SK-N-SH (cell line): ENCODE measurements around the gene CEP57. TPM values are rescaled to one million over a fixed set of nuclear protein-coding genes. Genes with fewer than 3 reads are reported as not detected.
A peak's percentile ranks its signal among the peaks of the same experiment; 100 is the strongest.

ENCODE experiments used
- CTCF ChIA-PET: fragments of 300-600, 350-600 bp; formaldehyde crosslinking; extraction: SDS; loops from one replicate; lab custom pipeline; 2021; lab: Yijun Ruan, JAX
- POLR2A ChIA-PET: fragments of 350-600 bp; sonication (Branson Sonifier 250); formaldehyde crosslinking; extraction: SDS; loops from one replicate; lab custom pipeline; 2020; ENCODE audit warnings: antibody characterized with exemption, inconsistent platforms; lab: Yijun Ruan, JAX
- DNase-seq: peaks from one replicate; pipeline ENCODE4 v3.0.0; 2012
- H2AFZ ChIP-seq: fragments of 200-600 bp; sonication (generic); 2 replicates; pipeline ENCODE4 v1.8.1; 2016; ENCODE audit warnings: antibody characterized with exemption, mild to moderate bottlenecking, low read depth
- H3F3A ChIP-seq: fragments of 200-600 bp; sonication (generic); replicated peaks from 2 replicates; pipeline ENCODE3; 2016; ENCODE audit warnings: antibody characterized with exemption, mild to moderate bottlenecking; ENCODE audit not compliant: insufficient read depth
- H3K27ac ChIP-seq, 2 experiments: fragments of 200-500 bp in 1 of 2; fragments of 200-600 bp in 1 of 2; sonication (Bioruptor generic) in 1 of 2; sonication (generic), shearing (Covaris generic) in 1 of 2; 2 replicates each; pipeline versions ENCODE4 v1.5.1 to v1.6.1; 2014 to 2016; ENCODE audit warnings: low read depth in 2 of 2, inconsistent platforms in 1 of 2, low read length in 1 of 2, mild to moderate bottlenecking in 1 of 2, mixed read lengths in 1 of 2
- H3K27me3 ChIP-seq: fragments of 200-600 bp; sonication (generic), shearing (Covaris generic); 2 replicates; pipeline ENCODE4 v1.6.1; 2016; ENCODE audit warnings: mixed run types; ENCODE audit not compliant: insufficient read depth
- H3K36me3 ChIP-seq, 2 experiments: fragments of 200-500 bp in 1 of 2; fragments of 200-600 bp in 1 of 2; sonication (Bioruptor generic) in 1 of 2; sonication (generic) in 1 of 2; replicated peaks in 1 of 2; 2 replicates each; pipeline versions ENCODE3 to v1.5.1; 2014 to 2016; ENCODE audit warnings: low read length in 1 of 2, mild to moderate bottlenecking in 1 of 2; ENCODE audit not compliant: insufficient read depth in 2 of 2, control insufficient read depth in 1 of 2
- H3K4me1 ChIP-seq, 2 experiments: fragments of 200-500 bp in 1 of 2; fragments of 200-600 bp in 1 of 2; sonication (Bioruptor generic) in 1 of 2; sonication (generic), shearing (Covaris generic) in 1 of 2; 2 replicates each; pipeline versions ENCODE4 v1.5.1 to v1.6.1; 2014 to 2016; ENCODE audit warnings: low read depth in 1 of 2, low read length in 1 of 2, mixed run types in 1 of 2; ENCODE audit not compliant: insufficient read depth in 2 of 2, control insufficient read depth in 1 of 2
- H3K4me2 ChIP-seq: fragments of 200-600 bp; sonication (generic), shearing (Covaris generic); 2 replicates; pipeline ENCODE4 v1.6.1; 2017; ENCODE audit warnings: mixed run types
- H3K4me3 ChIP-seq, 2 experiments: fragments of 200-500 bp in 1 of 2; fragments of 200-600 bp in 1 of 2; sonication (Bioruptor generic) in 1 of 2; sonication (generic), shearing (Covaris generic) in 1 of 2; 2 replicates each; pipeline versions ENCODE4 v1.5.1 to v1.8.1; 2014 to 2016; ENCODE audit warnings: low read depth in 2 of 2, inconsistent platforms in 1 of 2, low read length in 1 of 2, mild to moderate bottlenecking in 1 of 2, mixed read lengths in 1 of 2, moderate library complexity in 1 of 2
- H3K79me2 ChIP-seq: fragments of 200-600 bp; sonication (generic); 2 replicates; pipeline ENCODE4 v1.8.1; 2017; ENCODE audit warnings: mild to moderate bottlenecking; ENCODE audit not compliant: insufficient read depth
- H3K9ac ChIP-seq: fragments of 200-600 bp; sonication (generic); 2 replicates; pipeline ENCODE4 v1.6.1; 2017; ENCODE audit warnings: mixed run types
- H3K9me2 ChIP-seq: fragments of 200-600 bp; sonication (generic); 2 replicates; pipeline ENCODE4 v1.6.1; 2017; ENCODE audit warnings: mixed run types
- H3K9me3 ChIP-seq: fragments of 200-600 bp; sonication (generic); 2 replicates; pipeline ENCODE4 v1.6.1; 2017; ENCODE audit warnings: mixed run types, mild to moderate bottlenecking, moderate library complexity
- H4K20me1 ChIP-seq: fragments of 200-600 bp; sonication (generic); 2 replicates; pipeline ENCODE4 v1.6.1; 2017; ENCODE audit warnings: mild to moderate bottlenecking, mixed run types; ENCODE audit not compliant: insufficient read depth
- CHD2 ChIP-seq: fragments of 150-350 bp; IDR thresholded peaks from 2 replicates; pipeline ENCODE4 v1.6.1; 2018; ENCODE audit warnings: low read length; ENCODE audit not compliant: partially characterized antibody
- ELF1 ChIP-seq: IDR thresholded peaks from 2 replicates; pipeline ENCODE4 v1.4.0; 2012
- FOSL2 ChIP-seq: IDR thresholded peaks from 2 replicates; pipeline ENCODE4 v1.4.0; 2012; ENCODE audit warnings: low read depth, mild to moderate bottlenecking, moderate library complexity, borderline replicate concordance
- FOXJ3 ChIP-seq: sonication (generic); formaldehyde crosslinking; IDR thresholded peaks from 2 replicates; pipeline ENCODE4 v1.5.1; 2020; ENCODE audit warnings: mild to moderate bottlenecking, missing genetic modification reagents
- GABPA ChIP-seq: IDR thresholded peaks from 2 replicates; pipeline ENCODE4 v1.4.0; 2012; ENCODE audit warnings: low read depth, mild to moderate bottlenecking
- GATA2 ChIP-seq: sonication (generic); formaldehyde crosslinking; IDR thresholded peaks from 2 replicates; pipeline ENCODE4 v1.5.0; 2020; ENCODE audit warnings: mild to moderate bottlenecking, missing genetic modification reagents
- MEF2A ChIP-seq: IDR thresholded peaks from 2 replicates; pipeline ENCODE4 v1.4.0; 2012; ENCODE audit warnings: low read depth, borderline replicate concordance
- MXI1 ChIP-seq: IDR thresholded peaks from 2 replicates; pipeline ENCODE4 v1.6.1; 2012; ENCODE audit warnings: mild to moderate bottlenecking, low read depth, low read length, improper control_type of control experiment
- NFIC ChIP-seq: IDR thresholded peaks from 2 replicates; pipeline ENCODE4 v1.4.0; 2012; ENCODE audit warnings: borderline replicate concordance
- POLR2AphosphoS5 ChIP-seq: IDR thresholded peaks from 2 replicates; pipeline ENCODE4 v1.6.1; 2012; ENCODE audit warnings: low read depth, low read length
- RAD21 ChIP-seq: IDR thresholded peaks from 2 replicates; pipeline ENCODE4 v1.6.1; 2012; ENCODE audit warnings: mild to moderate bottlenecking, low read length
- RCOR1 ChIP-seq: fragments of 150-350 bp; IDR thresholded peaks from 2 replicates; pipeline ENCODE4 v1.6.1; 2017; ENCODE audit warnings: antibody characterized with exemption, low read length
- SMC3 ChIP-seq: IDR thresholded peaks from 2 replicates; pipeline ENCODE4 v1.6.1; 2012; ENCODE audit warnings: low read depth, low read length, improper control_type of control experiment
- TCF12 ChIP-seq: IDR thresholded peaks from 2 replicates; pipeline ENCODE4 v1.4.0; 2012
- TEAD4 ChIP-seq: IDR thresholded peaks from 2 replicates; pipeline ENCODE4 v1.4.0; 2012; ENCODE audit warnings: mild to moderate bottlenecking, borderline replicate concordance; ENCODE audit not compliant: insufficient read depth
- YY1 ChIP-seq: IDR thresholded peaks from 2 replicates; pipeline ENCODE4 v1.4.0; 2012; ENCODE audit warnings: low read depth, mild to moderate bottlenecking
- WGBS: methylation state at CpG from one replicate; pipeline ENCODE4 v1.1.6; 2017; ENCODE audit warnings: low lambda C conversion rate; 5-methylcytosine and 5-hydroxymethylcytosine counted together
- polyA plus RNA-seq, 3 experiments: library from polyadenylated mRNA; depleted of rRNA; stranded (reverse); fragments of >200 nt; gene quantifications; 2 replicates each; pipeline ENCODE4 v1.2.3, GENCODE V29; 2012
- TF ChIP-seq, protein P1 (sequence below): IDR thresholded peaks from 2 replicates; pipeline ENCODE4 v1.4.0; 2012; ENCODE audit warnings: low read depth, borderline replicate concordance
- TF ChIP-seq, protein P2 (sequence below): fragments of 200-600 bp; sonication (generic); IDR thresholded peaks from 2 replicates; pipeline ENCODE4 v1.6.1; 2017; ENCODE audit warnings: antibody characterized with exemption, mild to moderate bottlenecking, moderate library complexity
- TF ChIP-seq, protein P3 (sequence below): IDR thresholded peaks from 2 replicates; pipeline ENCODE4 v1.4.0; 2012; ENCODE audit warnings: low read depth, borderline replicate concordance
- TF ChIP-seq, protein P4 (sequence below): fragments of 150-350 bp; IDR thresholded peaks from 2 replicates; pipeline ENCODE4 v1.6.1; 2016; ENCODE audit warnings: mild to moderate bottlenecking, low read depth, low read length
- TF ChIP-seq, protein P5 (sequence below): IDR thresholded peaks from 2 replicates; pipeline ENCODE4; 2012
- TF ChIP-seq, protein P6 (sequence below): fragments of 150-350 bp; IDR thresholded peaks from 2 replicates; pipeline ENCODE4 v1.6.1; 2017; ENCODE audit warnings: antibody characterized with exemption, low read length, low read depth, borderline replicate concordance

Gene CEP57
- polyA plus RNA-seq, 1 of the 3 experiments (the other 2 are of a cell fraction) = 12.2 TPM

DNA sequence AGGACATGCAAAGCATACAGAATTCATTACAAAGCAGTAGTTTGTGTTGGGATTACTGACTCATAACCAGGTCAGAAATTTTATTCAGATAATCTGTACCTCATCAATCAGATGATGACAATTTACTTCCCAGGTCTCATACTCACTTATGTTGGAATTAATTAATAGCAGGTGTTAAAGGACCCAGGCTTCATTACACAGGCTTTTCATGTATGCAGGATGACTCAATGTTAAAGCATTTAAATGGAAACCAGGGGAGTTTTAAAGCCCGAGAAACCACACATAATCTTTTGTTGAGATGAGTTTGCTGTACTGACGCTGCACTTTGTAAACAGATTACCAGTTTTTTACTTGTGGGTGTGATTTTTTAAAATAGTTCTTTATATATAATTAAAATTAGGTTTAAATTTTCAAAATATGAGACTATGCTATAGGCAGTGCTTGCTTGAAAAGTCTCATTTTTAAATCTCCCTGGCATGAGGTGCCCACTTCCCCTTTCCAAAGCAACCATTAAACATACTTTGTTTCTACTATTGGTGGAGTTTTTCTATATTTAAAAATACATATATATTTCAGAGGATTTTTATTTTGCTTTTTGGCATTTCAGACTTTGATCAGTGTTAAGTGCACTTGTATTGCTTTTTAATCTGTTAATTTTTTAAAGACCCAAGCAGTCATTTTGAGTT is 41.0 kb downstream of the CEP57 start:
- H3K79me2 ChIP-seq = no peaks in the 10 kb centered on the region
- H3K9me2 ChIP-seq = no peaks in the 10 kb centered on the region
- peaks cover 69 to 78% of the 10 kb centered on the region in 2 experiments for H3K36me3 ChIP-seq
- peaks cover 37% of the 10 kb centered on the region for H3F3A ChIP-seq
- no peak overlapping the region for H3K4me3 ChIP-seq
- peak overlapping the region; percentile 3; the same call in 1 of the 2 replicates for H3K9ac ChIP-seq
- ChIA-PET CTCF (interaction anchor here (0.6 kb wide), 1 partner anchor 1297 kb away, joined by 3 read pairs; no protein-coding TSS in a partner anchor), POLR2A (interaction anchor here (0.6 kb wide), 1 partner anchor 42 kb away, joined by 3 read pairs; the partner anchor contains the start of gene FAM76B)
- peaks cover 2 to 8% of the 10 kb centered on the region in 2 experiments; a peak in 3 of 4 replicates for H3K4me1 ChIP-seq
- WGBS = 3% methylated on average over 2 of the region's 2 CpGs
- H3K27ac ChIP-seq = peak overlapping the region; percentile 82 to 89; a peak in 3 of 4 replicates
- no peak overlapping the region for H2AFZ ChIP-seq
- DNase-seq = no peak
- no peak overlapping the region for H3K4me2 ChIP-seq
- H3K9me3 ChIP-seq = no peaks in the 10 kb centered on the region
- H3K27me3 ChIP-seq = no peaks in the 10 kb centered on the region
- H4K20me1 ChIP-seq = no peaks in the 10 kb centered on the region
- TF ChIP-seq RCOR1 = no peak
- TF ChIP-seq, protein P1, sequence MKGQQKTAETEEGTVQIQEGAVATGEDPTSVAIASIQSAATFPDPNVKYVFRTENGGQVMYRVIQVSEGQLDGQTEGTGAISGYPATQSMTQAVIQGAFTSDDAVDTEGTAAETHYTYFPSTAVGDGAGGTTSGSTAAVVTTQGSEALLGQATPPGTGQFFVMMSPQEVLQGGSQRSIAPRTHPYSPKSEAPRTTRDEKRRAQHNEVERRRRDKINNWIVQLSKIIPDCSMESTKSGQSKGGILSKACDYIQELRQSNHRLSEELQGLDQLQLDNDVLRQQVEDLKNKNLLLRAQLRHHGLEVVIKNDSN = peak; percentile 11; the same call in 1 of the 2 replicates
- TF ChIP-seq MEF2A = no peak
- TF ChIP-seq FOXJ3 (CRISPR knock-in tag) = no peak
- TF ChIP-seq, protein P2, sequence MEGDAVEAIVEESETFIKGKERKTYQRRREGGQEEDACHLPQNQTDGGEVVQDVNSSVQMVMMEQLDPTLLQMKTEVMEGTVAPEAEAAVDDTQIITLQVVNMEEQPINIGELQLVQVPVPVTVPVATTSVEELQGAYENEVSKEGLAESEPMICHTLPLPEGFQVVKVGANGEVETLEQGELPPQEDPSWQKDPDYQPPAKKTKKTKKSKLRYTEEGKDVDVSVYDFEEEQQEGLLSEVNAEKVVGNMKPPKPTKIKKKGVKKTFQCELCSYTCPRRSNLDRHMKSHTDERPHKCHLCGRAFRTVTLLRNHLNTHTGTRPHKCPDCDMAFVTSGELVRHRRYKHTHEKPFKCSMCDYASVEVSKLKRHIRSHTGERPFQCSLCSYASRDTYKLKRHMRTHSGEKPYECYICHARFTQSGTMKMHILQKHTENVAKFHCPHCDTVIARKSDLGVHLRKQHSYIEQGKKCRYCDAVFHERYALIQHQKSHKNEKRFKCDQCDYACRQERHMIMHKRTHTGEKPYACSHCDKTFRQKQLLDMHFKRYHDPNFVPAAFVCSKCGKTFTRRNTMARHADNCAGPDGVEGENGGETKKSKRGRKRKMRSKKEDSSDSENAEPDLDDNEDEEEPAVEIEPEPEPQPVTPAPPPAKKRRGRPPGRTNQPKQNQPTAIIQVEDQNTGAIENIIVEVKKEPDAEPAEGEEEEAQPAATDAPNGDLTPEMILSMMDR = no peak
- peak; percentile 90 for TF ChIP-seq FOSL2
- TF ChIP-seq POLR2AphosphoS5 = peak; percentile 95
- TF ChIP-seq GABPA = 0 out of 2 replicates have a peak, but pooled peaks have one; percentile 18
- no peak for TF ChIP-seq MXI1
- peak; percentile 20; the same call in 1 of the 2 replicates for TF ChIP-seq ELF1
- peak; percentile 100 for TF ChIP-seq TCF12
- TF ChIP-seq, protein P3, sequence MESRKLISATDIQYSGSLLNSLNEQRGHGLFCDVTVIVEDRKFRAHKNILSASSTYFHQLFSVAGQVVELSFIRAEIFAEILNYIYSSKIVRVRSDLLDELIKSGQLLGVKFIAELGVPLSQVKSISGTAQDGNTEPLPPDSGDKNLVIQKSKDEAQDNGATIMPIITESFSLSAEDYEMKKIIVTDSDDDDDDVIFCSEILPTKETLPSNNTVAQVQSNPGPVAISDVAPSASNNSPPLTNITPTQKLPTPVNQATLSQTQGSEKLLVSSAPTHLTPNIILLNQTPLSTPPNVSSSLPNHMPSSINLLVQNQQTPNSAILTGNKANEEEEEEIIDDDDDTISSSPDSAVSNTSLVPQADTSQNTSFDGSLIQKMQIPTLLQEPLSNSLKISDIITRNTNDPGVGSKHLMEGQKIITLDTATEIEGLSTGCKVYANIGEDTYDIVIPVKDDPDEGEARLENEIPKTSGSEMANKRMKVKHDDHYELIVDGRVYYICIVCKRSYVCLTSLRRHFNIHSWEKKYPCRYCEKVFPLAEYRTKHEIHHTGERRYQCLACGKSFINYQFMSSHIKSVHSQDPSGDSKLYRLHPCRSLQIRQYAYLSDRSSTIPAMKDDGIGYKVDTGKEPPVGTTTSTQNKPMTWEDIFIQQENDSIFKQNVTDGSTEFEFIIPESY = 0 out of 2 replicates have a peak, but pooled peaks have one; percentile 59
- TF ChIP-seq RAD21 = no peak
- TF ChIP-seq, protein P4, sequence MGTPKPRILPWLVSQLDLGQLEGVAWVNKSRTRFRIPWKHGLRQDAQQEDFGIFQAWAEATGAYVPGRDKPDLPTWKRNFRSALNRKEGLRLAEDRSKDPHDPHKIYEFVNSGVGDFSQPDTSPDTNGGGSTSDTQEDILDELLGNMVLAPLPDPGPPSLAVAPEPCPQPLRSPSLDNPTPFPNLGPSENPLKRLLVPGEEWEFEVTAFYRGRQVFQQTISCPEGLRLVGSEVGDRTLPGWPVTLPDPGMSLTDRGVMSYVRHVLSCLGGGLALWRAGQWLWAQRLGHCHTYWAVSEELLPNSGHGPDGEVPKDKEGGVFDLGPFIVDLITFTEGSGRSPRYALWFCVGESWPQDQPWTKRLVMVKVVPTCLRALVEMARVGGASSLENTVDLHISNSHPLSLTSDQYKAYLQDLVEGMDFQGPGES = no peak
- TF ChIP-seq YY1 = 0 out of 2 replicates have a peak, but pooled peaks have one; percentile 34
- no peak for TF ChIP-seq GATA2 (CRISPR knock-in tag)
- no peak for TF ChIP-seq CHD2
- TF ChIP-seq SMC3 = no peak
- TF ChIP-seq, protein P5, sequence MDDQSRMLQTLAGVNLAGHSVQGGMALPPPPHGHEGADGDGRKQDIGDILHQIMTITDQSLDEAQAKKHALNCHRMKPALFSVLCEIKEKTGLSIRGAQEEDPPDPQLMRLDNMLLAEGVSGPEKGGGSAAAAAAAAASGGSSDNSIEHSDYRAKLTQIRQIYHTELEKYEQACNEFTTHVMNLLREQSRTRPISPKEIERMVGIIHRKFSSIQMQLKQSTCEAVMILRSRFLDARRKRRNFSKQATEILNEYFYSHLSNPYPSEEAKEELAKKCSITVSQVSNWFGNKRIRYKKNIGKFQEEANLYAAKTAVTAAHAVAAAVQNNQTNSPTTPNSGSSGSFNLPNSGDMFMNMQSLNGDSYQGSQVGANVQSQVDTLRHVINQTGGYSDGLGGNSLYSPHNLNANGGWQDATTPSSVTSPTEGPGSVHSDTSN = peak; percentile 94
- TF ChIP-seq, protein P6, sequence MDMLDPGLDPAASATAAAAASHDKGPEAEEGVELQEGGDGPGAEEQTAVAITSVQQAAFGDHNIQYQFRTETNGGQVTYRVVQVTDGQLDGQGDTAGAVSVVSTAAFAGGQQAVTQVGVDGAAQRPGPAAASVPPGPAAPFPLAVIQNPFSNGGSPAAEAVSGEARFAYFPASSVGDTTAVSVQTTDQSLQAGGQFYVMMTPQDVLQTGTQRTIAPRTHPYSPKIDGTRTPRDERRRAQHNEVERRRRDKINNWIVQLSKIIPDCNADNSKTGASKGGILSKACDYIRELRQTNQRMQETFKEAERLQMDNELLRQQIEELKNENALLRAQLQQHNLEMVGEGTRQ = no peak
- TF ChIP-seq NFIC = peak; percentile 61
- peak; percentile 92 for TF ChIP-seq TEAD4
